ENCODE results near the gene MAGT1. TPM values are rescaled to one million over a fixed set of nuclear protein-coding genes. Genes with fewer than 3 reads are reported as not detected.
A peak's percentile ranks its signal among the peaks of the same experiment; 100 is the strongest.

Gene MAGT1
- polyA plus RNA-seq, 1 donor (not counting 4 experiments of a cell fraction or from before 2014, with no cell fraction given) = 55.4 TPM

- H3K36me3 ChIP-seq (ENCODE audit: control insufficient read depth in 2 of 2, extremely low read depth in 1 of 2, insufficient read depth in 2 of 2, low read length in 2 of 2) = no peaks in the 10 kb centered on the region
- peaks cover 2% of the 10 kb centered on the region for H3K9me1 ChIP-seq (ENCODE audit: control insufficient read depth, extremely low read depth, insufficient read depth, low read length)
- no peak for TF ChIP-seq EZH2 (IDR thresholded peaks at IDR 0.05; ENCODE audit: low read length)
- TF ChIP-seq CTCF (optimal IDR thresholded peaks at IDR 0.05 in 1 of 3, IDR thresholded peaks at IDR 0.05 in 1 of 3, conservative IDR thresholded peaks at IDR 0.05 in 1 of 3; ENCODE audit: extremely low read depth in 1 of 3, insufficient read depth in 2 of 3, low read length in 3 of 3) = no peak
- H3K4me3 ChIP-seq (ENCODE audit: control insufficient read depth in 2 of 3, extremely low read depth in 1 of 3, insufficient read depth in 2 of 3, low read depth in 1 of 3, low read length in 3 of 3) = peak overlapping the region; percentile 65 to 68 (median 68)
- no peak for DNase-seq (ENCODE audit: low read depth, low spot score)
- peak overlapping the region; percentile 82 for H3K4me2 ChIP-seq (ENCODE audit: control insufficient read depth, extremely low read depth, insufficient read depth, low read depth, low read length)
- H3K27ac ChIP-seq (ENCODE audit: control insufficient read depth, insufficient read depth, low read length) = peak overlapping the region; percentile 93
- no peaks in the 10 kb centered on the region for H3K27me3 ChIP-seq (ENCODE audit: control insufficient read depth, extremely low read depth, insufficient read depth, low read length)
- no peaks in the 10 kb centered on the region for H3K9me3 ChIP-seq (ENCODE audit: control insufficient read depth, low read depth, low read length)
- peaks cover 5% of the 10 kb centered on the region for H4K20me1 ChIP-seq (ENCODE audit: control insufficient read depth, extremely low read depth, insufficient read depth, low read length)
- peaks cover 45% of the 10 kb centered on the region for H3K79me2 ChIP-seq (ENCODE audit: control insufficient read depth, insufficient read depth, low read length)
- peak overlapping the region; percentile 91 for H3K9ac ChIP-seq (ENCODE audit: control insufficient read depth, extremely low read depth, insufficient read depth, low read length)
- FAIRE-seq = no peak
- dilution Hi-C loops (cut with MboI; ENCODE audit: extremely low pct_ligation_motif_present, low sequenced_read_pairs) = no loop called here
- peaks cover 7% of the 10 kb centered on the region for H3K4me1 ChIP-seq (ENCODE audit: control insufficient read depth, extremely low read depth, insufficient read depth, low read length)
- H2AFZ ChIP-seq (ENCODE audit: control insufficient read depth, low read length) = peak overlapping the region; percentile 81
These were observed 108.9 kb downstream of the MAGT1 start for GRCh38 chrX:77786365-77786680.

GRCh38 chrX:77785486-77786364, 109.5 kb downstream of the MAGT1 start, which contains the start of gene ATRX:
Gene ATRX (minus strand): TSS chrX:77786216. CDS start chrX:77786001, 215 bp downstream.
- H2AFZ ChIP-seq (ENCODE audit: control insufficient read depth, low read length) = peak within 1 kb of the TSS; percentile 83
- peak within 1 kb of the TSS; percentile 85 for H3K4me2 ChIP-seq (ENCODE audit: control insufficient read depth, extremely low read depth, insufficient read depth, low read depth, low read length)
- H3K27me3 ChIP-seq (ENCODE audit: control insufficient read depth, extremely low read depth, insufficient read depth, low read length) = no peaks in the 10 kb centered on the region
- H3K9me1 ChIP-seq (ENCODE audit: control insufficient read depth, extremely low read depth, insufficient read depth, low read length) = peaks cover 2% of the 10 kb centered on the region
- FAIRE-seq (peak; percentile 57), DNase-seq (ENCODE audit: low read depth, low spot score) (no peak)
- TF ChIP-seq CTCF (optimal IDR thresholded peaks at IDR 0.05 in 1 of 3, IDR thresholded peaks at IDR 0.05 in 1 of 3, conservative IDR thresholded peaks at IDR 0.05 in 1 of 3; ENCODE audit: extremely low read depth in 1 of 3, insufficient read depth in 2 of 3, low read length in 3 of 3) = no peak
- TF ChIP-seq EZH2 (IDR thresholded peaks at IDR 0.05; ENCODE audit: low read length) = no peak
- H3K27ac ChIP-seq (ENCODE audit: control insufficient read depth, insufficient read depth, low read length) = peak within 1 kb of the TSS; percentile 93
- dilution Hi-C loops (cut with MboI; ENCODE audit: extremely low pct_ligation_motif_present, low sequenced_read_pairs) = no loop called here
- H3K4me3 ChIP-seq (ENCODE audit: control insufficient read depth in 2 of 3, extremely low read depth in 1 of 3, insufficient read depth in 2 of 3, low read depth in 1 of 3, low read length in 3 of 3) = peak within 1 kb of the TSS; percentile 65 to 76 (median 68)
- peaks cover 51% of the 10 kb centered on the region for H3K79me2 ChIP-seq (ENCODE audit: control insufficient read depth, insufficient read depth, low read length)
- H3K4me1 ChIP-seq (ENCODE audit: control insufficient read depth, extremely low read depth, insufficient read depth, low read length) = peaks cover 7% of the 10 kb centered on the region
- H4K20me1 ChIP-seq (ENCODE audit: control insufficient read depth, extremely low read depth, insufficient read depth, low read length) = peaks cover 5% of the 10 kb centered on the region
- H3K9ac ChIP-seq (ENCODE audit: control insufficient read depth, extremely low read depth, insufficient read depth, low read length) = peak within 1 kb of the TSS; percentile 91
- no peaks in the 10 kb centered on the region for H3K9me3 ChIP-seq (ENCODE audit: control insufficient read depth, low read depth, low read length)
- H3K36me3 ChIP-seq (ENCODE audit: control insufficient read depth in 2 of 2, extremely low read depth in 1 of 2, insufficient read depth in 2 of 2, low read length in 2 of 2) = peaks cover 0 to under 1% of the 10 kb centered on the region in 2 experiments
